HG03571 (cell line): ENCODE measurements around the gene ZMIZ1.

Experiments used
- ATAC-seq: cut with Tn5 transposase; IDR thresholded peaks from one replicate; pipeline ENCODE4 v1.9.1; 2021; ENCODE audit not compliant: unreplicated experiment

The ZMIZ1 gene

DNA sequence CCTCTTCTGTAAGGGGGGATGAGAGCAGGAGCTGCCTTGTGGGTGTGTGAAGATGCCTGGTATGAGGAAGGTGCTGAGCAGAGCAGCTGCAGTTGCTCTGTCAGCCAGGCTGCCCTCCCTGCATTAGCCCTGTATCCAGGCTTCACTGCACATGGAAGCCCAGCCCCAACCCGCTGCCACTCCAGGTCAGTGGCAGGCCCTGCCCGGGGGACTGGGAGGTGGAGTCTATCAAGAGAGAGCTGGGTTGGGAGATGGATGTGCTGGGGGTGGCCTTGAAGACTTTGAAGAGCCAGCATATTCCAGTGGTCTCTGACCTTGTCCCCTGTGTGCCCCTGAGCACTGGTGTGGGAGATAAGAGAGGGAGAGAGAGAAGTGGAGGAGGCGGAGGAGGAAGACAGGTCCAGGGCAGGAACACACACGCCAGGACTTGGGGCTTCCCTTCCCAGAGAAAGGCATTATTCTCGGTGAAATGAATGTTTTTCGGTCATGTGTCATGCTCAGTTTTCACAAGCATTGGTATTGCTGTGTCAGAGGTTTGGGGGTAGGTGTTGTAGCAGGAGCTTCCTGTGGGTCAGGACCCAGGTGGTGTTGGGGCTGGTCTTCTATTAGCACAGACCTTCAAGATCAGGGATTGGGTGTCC lies 281.1 kb downstream of the ZMIZ1 start:
- ATAC-seq, result no peak

DNA sequence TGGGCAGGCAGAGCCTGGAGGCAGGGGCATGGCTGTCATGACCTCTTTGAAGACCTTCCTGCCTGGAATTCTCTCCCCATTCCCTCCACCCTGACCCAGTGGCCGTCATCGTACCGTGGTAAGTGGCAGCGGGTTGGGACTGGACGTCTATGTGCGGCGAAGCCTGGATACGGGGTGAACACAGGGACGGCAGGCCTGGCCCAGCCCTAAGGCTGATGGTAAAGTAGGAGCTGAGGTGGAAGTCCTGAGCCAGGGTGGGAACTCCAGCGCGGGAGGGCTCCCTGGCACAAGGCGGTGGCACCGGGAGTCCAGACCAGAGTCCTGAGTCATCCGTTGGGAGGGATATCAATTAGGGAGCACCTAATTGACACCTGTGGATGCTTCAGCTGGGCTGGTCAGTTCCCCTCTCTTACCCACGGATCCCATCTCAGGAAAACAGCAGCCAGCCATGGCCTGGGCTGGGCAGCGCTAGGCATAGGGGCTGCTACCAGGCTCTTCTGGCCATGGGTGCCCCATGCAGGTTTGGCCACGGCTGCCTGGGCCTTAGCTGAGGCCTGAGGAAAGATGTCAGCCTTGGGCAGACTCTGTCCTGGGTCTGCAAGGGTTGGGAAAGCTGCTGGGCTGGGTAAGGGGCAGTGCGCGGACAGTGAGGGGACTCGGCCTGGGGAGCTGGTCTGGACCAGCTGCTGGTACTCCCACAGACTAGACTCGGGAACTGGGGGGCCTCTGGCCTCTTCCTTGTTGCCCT lies 281.8 kb downstream of the ZMIZ1 start:
- no peak for ATAC-seq

DNA sequence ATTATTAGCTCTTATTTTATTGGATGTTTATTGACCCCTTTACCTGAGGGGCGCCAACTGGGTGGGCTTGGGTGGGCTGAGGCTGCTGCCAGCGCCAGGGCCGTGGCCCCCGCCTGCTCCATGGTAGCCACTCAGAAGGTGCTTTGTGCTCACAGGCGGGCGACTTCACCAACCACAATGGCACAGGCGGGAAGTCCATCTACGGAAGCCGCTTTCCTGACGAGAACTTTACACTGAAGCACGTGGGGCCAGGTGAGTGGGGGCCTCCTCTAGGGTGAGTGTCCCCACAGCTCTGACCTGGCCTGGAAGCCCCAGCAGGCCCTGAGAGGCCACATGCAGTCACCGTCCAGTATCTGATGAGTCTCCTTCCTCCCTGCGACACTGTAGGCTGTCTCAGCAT lies 282.6 kb downstream of the ZMIZ1 start:
- no peak for ATAC-seq

DNA sequence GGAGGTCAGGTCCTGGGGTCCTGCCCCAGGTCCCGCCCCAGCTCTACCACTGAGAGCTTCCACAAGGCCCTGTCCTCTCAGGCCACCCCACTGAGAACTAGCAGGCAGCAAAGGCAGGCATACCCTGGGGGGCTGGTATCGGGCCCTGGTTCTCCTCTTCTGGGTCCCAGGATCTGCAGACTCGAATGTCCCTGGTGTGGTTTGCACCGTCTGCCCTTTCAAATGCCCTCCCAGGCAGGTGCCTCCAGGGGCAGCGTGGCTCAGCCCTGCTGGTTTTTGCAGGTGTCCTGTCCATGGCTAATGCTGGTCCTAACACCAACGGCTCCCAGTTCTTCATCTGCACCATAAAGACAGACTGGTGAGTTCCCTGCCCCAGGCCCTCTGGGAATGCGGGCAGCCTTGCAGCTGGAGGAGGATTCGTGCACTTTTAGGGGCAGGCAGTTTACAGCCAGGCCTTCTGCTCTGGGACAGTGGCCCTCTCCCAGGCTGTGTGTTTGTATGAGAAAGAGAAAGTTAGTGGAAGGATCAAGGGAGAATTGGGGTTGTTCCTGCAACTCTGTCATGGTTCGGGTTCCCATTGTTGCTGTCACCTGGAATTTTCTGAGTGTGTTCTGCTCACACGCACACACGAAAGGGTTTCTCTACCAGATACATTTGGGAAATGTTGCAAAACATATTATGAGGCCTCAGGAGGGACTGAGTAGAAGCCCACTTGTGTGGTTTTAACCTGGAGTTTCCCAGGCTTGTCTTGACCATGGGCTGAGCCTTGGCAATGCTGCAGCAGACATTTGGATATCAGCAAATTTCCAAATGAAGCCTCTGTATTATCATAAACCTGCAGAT lies 283.5 kb downstream of the ZMIZ1 start:
- ATAC-seq, result no peak

DNA sequence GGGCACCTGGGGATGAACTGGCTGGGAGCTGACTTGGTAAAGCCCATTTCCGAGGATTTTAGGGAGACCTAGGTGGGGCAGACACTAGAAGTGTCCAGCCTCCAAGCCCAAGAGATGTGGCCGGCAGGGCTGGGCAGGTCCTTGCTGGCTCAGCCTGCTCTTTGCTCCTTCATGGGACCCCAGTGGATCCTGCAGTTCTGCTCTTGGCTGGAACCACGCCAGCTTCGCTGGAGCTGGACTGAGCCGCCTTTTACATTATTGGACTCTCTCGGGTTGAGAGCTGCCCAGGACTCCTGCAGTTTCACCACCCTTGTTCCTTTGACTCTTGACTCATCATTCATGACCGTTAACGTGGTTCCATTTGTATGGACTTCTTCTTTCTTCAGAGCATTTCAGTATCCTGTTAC lies 284.2 kb downstream of the ZMIZ1 start:
- no peak for ATAC-seq

DNA sequence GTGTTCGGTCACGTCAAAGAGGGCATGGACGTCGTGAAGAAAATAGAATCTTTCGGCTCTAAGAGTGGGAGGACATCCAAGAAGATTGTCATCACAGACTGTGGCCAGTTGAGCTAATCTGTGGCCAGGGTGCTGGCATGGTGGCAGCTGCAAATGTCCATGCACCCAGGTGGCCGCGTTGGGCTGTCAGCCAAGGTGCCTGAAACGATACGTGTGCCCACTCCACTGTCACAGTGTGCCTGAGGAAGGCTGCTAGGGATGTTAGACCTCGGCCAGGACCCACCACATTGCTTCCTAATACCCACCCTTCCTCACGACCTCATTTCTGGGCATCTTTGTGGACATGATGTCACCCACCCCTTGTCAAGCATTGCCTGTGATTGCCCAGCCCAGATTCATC lies 285.0 kb downstream of the ZMIZ1 start:
- no peak for ATAC-seq

DNA sequence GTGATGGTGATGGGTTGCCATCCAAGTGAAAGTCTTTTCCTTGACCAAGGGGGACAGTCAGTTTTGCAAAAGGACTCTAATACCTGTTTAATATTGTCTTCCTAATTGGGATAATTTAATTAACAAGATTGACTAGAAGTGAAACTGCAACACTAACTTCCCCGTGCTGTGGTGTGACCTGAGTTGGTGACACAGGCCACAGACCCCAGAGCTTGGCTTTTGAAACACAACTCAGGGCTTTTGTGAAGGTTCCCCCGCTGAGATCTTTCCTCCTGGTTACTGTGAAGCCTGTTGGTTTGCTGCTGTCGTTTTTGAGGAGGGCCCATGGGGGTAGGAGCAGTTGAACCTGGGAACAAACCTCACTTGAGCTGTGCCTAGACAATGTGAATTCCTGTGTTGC lies 285.4 kb downstream of the ZMIZ1 start:
- ATAC-seq, result no peak

DNA sequence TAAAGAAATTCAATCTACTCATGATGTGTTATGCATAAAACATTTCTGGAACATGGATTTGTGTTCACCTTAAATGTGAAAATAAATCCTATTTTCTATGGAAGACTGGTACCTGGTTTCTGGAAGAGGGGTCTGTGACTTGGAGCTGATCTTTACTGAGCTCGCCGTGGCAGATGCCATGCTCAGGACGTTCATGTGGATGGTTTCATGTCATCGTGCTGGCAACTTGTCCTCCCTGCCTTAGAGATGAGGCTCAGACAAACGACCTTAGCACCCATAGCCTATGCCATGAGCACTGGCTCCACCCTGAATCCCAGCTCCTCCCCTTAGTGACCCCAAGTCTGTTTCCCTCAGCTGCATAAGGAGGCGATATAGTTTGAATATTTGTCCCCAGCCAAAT lies 285.8 kb downstream of the ZMIZ1 start:
- ATAC-seq, result no peak

DNA sequence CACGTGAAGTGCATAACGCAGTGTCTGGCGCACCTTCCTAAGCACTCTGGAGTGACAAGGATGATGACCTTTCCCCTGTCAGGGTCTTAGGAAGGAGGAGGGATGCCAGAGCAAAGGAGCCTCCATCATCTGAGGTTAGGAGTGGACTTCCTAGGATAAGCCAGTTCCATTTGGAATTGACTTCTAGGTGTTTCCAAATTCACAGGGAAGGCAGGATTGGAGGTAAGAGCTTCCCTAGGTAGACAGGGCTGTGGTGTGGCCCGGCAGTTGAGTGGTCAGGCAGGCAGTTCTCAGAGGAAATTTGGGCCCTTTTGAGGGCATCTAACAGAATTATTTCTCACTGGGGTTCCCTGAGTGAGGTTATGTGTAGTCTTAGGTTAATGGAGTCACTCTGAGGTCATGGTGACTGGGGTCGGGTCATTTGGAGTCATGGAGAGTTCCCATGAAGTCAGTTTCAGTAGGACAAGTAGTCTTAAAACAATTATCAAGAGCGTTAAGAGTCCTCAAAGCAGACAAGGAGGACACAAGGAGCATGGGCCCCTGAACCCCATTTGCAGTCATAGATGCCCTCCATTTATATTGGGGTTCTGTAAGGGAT lies 286.8 kb downstream of the ZMIZ1 start:
- ATAC-seq, result no peak

DNA sequence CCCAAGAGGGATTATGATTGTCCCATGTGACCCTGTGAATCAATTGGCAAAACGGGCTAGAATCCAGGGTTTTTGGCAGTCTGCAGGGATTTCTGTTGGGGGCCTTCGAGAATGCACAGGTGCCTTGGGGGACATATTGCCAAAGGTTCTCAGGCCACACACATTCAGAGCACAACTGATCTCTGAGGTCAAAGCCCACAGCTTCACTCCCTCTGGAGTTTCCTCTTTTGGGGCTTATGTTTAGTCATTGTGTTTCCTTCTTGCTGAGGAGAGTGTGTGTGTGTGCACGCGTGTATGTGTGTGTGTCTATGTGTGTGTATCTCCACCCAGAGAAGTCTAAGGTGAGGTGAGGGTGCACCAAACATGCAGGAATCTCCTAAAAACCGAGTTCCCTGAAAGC lies 287.3 kb downstream of the ZMIZ1 start:
- no peak for ATAC-seq

DNA sequence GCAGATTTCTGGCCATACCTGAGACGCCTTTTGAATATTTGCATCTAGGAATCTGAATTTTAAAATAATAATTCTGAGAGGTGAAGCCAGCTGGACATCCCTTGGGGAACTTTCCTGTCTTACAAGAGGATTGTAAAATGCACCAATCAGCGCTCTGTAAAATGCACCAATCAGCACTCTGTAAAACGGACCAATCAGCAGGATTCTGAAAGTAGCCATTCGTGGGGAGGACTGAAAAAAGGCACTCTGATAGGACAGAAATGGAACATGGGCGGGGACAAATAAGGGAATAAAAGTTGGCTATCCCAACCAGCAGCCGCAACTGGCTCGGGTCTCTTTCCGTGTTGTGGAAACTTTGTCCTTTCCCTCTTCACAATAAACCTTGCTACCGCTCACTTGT lies 288.4 kb downstream of the ZMIZ1 start:
- no peak for ATAC-seq

DNA sequence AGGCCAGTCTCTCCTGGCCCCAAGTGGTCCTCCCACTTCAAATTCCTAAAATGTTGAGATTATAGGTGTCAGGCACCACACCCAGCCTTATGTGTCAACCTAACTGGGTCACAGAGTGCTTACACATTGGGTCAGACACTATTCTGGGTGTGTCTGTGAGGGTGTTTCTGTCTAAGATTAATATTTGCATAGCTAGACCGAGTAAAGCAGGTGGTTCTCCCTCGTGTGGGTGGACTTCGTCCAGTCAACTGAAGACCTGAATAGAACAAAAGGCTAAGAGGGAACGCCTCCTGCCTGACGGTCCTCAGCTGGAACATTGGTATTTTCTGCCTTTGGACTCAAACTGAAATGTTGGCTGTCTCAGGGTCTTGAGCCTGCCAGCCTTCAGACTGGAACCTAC lies 290.0 kb downstream of the ZMIZ1 start:
- no peak for ATAC-seq

DNA sequence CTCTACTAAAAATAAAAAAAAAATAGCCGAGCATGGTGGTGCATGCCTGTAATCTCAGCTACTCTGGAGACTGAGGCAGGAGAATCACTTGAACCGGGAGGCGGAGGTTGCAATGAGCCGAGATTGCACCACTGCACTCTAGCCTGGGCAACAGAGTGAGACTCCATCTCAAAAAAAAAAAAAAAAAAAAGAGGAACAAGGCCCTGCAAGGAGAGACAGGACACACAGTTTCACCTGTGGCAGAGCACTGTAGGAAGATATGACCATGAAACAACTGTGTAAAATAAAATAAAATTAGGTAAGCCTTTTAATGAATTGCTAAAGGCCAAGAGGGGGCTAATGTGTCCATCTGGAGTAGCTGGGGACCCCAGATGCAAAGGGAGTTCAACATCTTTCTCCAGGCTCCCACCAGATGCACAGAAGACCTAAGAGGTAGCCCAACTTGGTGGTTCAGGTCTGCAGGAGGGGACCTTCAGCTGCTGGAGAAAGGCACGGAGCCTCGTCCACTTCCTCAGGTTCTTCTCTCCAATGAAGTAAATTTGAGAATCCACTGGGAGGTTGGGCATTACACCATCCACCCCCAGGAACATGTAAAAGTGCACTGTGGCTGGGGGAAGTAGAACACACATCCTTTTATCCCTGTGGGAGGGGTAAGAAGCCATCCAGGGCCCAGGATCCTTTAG lies 291.2 kb downstream of the ZMIZ1 start:
- ATAC-seq, result no peak

DNA sequence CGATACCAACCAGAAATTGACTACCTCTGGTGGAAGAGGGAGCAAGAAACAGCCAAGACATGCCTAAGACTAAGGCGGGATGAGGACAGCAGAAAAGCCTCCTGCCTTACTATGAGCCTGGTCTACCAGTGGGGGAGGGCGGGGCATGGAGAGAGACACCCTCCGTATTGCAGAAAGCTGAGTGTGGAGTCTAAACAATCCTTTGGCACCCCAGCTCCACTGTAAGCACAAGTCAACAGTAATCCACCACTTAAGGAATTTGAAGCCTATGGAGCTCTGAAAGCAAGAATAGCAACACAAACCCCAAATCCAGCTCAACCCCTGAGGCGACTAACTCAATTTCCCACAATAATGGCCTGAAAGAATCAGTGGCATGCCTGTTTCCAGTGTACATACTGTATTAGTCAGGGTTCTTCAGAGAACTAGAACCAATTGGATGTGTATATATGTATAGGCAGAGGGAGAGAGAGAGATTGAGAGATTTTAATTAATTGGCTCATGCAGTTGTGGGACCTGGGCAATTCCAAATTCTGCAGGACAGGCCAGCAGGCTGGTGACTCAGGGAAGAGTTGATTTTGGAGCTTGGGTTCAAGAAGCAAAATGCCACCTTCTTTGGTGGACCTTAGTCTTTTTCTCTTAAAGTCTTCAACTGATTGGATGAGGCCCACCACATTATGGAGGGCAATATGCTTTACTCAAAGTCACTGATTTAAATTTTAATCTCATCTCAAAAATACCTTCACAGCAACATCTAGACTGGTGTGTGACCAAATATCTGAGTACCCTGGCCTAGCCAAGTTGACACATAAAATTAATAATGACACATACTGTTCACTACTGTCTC lies 292.0 kb downstream of the ZMIZ1 start:
- ATAC-seq, result no peak

DNA sequence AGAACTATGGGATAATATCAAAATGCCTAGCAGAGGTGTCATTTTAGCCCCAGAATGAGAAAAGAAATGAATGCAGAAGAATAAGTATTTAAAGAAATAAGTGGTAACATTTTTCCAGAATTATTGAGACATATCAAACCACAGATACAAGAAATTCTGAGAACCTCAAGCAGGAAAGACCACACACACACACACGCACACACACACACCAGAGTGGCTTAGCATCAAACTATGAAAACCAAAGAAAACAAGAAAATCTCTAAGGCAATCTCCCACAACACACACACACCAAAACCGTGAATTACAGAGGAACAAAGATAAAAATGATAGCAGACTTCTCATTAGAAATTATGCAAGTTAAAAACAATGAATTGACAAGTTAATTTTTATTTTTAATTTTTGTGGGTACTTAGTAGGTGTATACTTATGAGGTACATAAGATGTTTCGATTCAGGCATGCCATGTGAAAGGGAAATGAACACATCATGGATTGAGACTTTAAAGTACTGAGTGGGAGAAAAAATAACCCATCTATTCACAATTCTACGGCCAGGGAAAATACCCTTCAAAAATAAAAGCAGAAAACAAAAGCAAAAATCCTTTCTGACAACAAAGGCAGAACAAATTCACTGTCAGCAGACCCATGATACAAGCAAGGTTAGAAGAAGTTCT lies 293.1 kb downstream of the ZMIZ1 start:
- no peak for ATAC-seq
